H1 (cell line): ENCODE results near the gene SLC25A39. TPM values are rescaled to one million over a fixed set of nuclear protein-coding genes. Genes with fewer than 3 reads are reported as not detected.

ENCODE experiments used
- BACH1 ChIP-seq: IDR thresholded peaks from 2 replicates; pipeline ENCODE4 v1.6.1; 2012; ENCODE audit warnings: low read length, improper control_type of control experiment
- BRCA1 ChIP-seq: IDR thresholded peaks from 2 replicates; pipeline ENCODE4 v1.6.1; 2012; ENCODE audit warnings: low read depth, low read length, improper control_type of control experiment
- CEBPB ChIP-seq: IDR thresholded peaks from 2 replicates; pipeline ENCODE4 v1.6.1; 2012; ENCODE audit warnings: low read depth, low read length
- EZH2 ChIP-seq: fragments of 200-600 bp; sonication (generic); IDR thresholded peaks from 2 replicates; pipeline ENCODE4 v1.7.1; 2012; ENCODE audit warnings: low read depth, mild to moderate bottlenecking, moderate library complexity, low read length, inconsistent platforms; ENCODE audit not compliant: severe bottlenecking
- NANOG ChIP-seq: IDR thresholded peaks from 2 replicates; pipeline ENCODE4 v1.6.1; 2011; ENCODE audit warnings: low read length, low read depth, mild to moderate bottlenecking, inconsistent platforms; ENCODE audit not compliant: insufficient read depth, poor library complexity, severe bottlenecking
- POU5F1 ChIP-seq: IDR thresholded peaks from 2 replicates; pipeline ENCODE4 v1.6.1; 2011; ENCODE audit warnings: low read depth, mild to moderate bottlenecking, low read length, moderate library complexity
- SP4 ChIP-seq: IDR thresholded peaks from 2 replicates; pipeline ENCODE4 v1.6.1; 2012; ENCODE audit warnings: low read length, inconsistent platforms
- polyA plus RNA-seq, 7 experiments: library from polyadenylated mRNA; depleted of rRNA in 3 of 7; stranded (reverse) in 5 of 7; unstranded in 2 of 7; fragments of >200 nt in 5 of 7; fragments of 200-250 nt in 2 of 7; gene quantifications; 1 replicate in 5 of 7; 2 replicates in 1 of 7; 4 replicates in 1 of 7; pipeline versions ENCODE4 v1.2.1 to v1.2.3, GENCODE V29; 2011 to 2013; ENCODE audit warnings: missing spikeins in 2 of 7, mixed read lengths in 2 of 7
- total RNA-seq: library from RNA; stranded (reverse); fragmentation: NEBNext Ultra II Directional; extraction: Animal tissue kit (Norgen Biotek cat#: 25700); gene quantifications from 2 replicates; pipeline ENCODE4 v1.2.1, GENCODE V29; 2021
- TF ChIP-seq, protein P1 (sequence below): fragments of 300-600 bp; sonication (generic); IDR thresholded peaks from 2 replicates; pipeline ENCODE4 v1.7.1; 2012; ENCODE audit warnings: low read length, moderate library complexity, mild to moderate bottlenecking, inconsistent platforms; ENCODE audit not compliant: insufficient replicate concordance
- TF ChIP-seq, protein P2 (sequence below): IDR thresholded peaks from 2 replicates; pipeline ENCODE4 v1.6.1; 2012; ENCODE audit warnings: inconsistent platforms

Gene SLC25A39
- total and polyA plus RNA-seq, 2 of the 8 experiments (the other 6 are each of a cell fraction or from before 2014, with no cell fraction given): 200 to 291 TPM

DNA sequence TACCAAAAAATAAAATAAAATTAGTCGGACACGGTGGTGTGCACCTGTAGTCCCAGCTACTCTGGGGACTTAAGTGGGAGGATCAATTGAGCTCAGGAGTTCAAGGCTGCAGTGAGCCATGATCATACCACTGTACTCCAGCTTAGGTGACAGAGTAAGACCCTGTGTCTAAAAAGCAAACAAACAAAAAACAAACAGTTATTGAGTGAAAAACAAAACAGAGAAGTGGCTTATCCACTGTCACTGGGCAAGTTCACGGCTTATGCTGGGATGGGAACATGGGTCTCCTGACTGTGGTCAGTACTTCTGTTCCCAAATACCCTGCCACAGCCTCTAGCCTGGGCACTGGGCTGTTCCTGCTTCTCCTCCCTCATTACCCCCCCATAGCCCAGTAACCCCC lies 10.9 kb upstream of the SLC25A39 start (continued):
- TF ChIP-seq, protein P1, sequence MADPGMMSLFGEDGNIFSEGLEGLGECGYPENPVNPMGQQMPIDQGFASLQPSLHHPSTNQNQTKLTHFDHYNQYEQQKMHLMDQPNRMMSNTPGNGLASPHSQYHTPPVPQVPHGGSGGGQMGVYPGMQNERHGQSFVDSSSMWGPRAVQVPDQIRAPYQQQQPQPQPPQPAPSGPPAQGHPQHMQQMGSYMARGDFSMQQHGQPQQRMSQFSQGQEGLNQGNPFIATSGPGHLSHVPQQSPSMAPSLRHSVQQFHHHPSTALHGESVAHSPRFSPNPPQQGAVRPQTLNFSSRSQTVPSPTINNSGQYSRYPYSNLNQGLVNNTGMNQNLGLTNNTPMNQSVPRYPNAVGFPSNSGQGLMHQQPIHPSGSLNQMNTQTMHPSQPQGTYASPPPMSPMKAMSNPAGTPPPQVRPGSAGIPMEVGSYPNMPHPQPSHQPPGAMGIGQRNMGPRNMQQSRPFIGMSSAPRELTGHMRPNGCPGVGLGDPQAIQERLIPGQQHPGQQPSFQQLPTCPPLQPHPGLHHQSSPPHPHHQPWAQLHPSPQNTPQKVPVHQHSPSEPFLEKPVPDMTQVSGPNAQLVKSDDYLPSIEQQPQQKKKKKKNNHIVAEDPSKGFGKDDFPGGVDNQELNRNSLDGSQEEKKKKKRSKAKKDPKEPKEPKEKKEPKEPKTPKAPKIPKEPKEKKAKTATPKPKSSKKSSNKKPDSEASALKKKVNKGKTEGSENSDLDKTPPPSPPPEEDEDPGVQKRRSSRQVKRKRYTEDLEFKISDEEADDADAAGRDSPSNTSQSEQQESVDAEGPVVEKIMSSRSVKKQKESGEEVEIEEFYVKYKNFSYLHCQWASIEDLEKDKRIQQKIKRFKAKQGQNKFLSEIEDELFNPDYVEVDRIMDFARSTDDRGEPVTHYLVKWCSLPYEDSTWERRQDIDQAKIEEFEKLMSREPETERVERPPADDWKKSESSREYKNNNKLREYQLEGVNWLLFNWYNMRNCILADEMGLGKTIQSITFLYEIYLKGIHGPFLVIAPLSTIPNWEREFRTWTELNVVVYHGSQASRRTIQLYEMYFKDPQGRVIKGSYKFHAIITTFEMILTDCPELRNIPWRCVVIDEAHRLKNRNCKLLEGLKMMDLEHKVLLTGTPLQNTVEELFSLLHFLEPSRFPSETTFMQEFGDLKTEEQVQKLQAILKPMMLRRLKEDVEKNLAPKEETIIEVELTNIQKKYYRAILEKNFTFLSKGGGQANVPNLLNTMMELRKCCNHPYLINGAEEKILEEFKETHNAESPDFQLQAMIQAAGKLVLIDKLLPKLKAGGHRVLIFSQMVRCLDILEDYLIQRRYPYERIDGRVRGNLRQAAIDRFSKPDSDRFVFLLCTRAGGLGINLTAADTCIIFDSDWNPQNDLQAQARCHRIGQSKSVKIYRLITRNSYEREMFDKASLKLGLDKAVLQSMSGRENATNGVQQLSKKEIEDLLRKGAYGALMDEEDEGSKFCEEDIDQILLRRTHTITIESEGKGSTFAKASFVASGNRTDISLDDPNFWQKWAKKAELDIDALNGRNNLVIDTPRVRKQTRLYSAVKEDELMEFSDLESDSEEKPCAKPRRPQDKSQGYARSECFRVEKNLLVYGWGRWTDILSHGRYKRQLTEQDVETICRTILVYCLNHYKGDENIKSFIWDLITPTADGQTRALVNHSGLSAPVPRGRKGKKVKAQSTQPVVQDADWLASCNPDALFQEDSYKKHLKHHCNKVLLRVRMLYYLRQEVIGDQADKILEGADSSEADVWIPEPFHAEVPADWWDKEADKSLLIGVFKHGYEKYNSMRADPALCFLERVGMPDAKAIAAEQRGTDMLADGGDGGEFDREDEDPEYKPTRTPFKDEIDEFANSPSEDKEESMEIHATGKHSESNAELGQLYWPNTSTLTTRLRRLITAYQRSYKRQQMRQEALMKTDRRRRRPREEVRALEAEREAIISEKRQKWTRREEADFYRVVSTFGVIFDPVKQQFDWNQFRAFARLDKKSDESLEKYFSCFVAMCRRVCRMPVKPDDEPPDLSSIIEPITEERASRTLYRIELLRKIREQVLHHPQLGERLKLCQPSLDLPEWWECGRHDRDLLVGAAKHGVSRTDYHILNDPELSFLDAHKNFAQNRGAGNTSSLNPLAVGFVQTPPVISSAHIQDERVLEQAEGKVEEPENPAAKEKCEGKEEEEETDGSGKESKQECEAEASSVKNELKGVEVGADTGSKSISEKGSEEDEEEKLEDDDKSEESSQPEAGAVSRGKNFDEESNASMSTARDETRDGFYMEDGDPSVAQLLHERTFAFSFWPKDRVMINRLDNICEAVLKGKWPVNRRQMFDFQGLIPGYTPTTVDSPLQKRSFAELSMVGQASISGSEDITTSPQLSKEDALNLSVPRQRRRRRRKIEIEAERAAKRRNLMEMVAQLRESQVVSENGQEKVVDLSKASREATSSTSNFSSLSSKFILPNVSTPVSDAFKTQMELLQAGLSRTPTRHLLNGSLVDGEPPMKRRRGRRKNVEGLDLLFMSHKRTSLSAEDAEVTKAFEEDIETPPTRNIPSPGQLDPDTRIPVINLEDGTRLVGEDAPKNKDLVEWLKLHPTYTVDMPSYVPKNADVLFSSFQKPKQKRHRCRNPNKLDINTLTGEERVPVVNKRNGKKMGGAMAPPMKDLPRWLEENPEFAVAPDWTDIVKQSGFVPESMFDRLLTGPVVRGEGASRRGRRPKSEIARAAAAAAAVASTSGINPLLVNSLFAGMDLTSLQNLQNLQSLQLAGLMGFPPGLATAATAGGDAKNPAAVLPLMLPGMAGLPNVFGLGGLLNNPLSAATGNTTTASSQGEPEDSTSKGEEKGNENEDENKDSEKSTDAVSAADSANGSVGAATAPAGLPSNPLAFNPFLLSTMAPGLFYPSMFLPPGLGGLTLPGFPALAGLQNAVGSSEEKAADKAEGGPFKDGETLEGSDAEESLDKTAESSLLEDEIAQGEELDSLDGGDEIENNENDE: no peak
- no peak for TF ChIP-seq BRCA1
- no peak for TF ChIP-seq BACH1
- no peak for TF ChIP-seq CEBPB
- TF ChIP-seq NANOG: no peak
- TF ChIP-seq, protein P2, sequence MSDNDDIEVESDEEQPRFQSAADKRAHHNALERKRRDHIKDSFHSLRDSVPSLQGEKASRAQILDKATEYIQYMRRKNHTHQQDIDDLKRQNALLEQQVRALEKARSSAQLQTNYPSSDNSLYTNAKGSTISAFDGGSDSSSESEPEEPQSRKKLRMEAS: no peak
- TF ChIP-seq SP4: no peak
- no peak for TF ChIP-seq POU5F1
- TF ChIP-seq EZH2: no peak
